ENCODE results near the gene HARS1. TPM values are rescaled to one million over a fixed set of nuclear protein-coding genes. Genes with fewer than 3 reads are reported as not detected.

The HARS1 gene
- total and polyA plus RNA-seq, 10 of the 15 experiments (the other 5 are each of a cell fraction or from before 2014, with no cell fraction given), result 12.0 to 93.8 (median 76.9) TPM

GRCh38 chr5:140700177-140701144 lies 9.3 kb upstream of the HARS1 start, which contains the start of gene ZMAT2 (continued):
- TF ChIP-seq EP300 (IDR thresholded peaks at IDR 0.05; ENCODE audit: borderline replicate concordance in 1 of 2, control insufficient read depth in 1 of 2, low read depth in 2 of 2, low read length in 2 of 2) (no peak), FOS (IDR thresholded peaks at IDR 0.05; ENCODE audit: borderline replicate concordance, extremely low read depth, insufficient read length) (peak; percentile 56), NR2C1 (IDR thresholded peaks at IDR 0.05) (no peak), NR2F1 (conservative IDR thresholded peaks at IDR 0.05) (no peak), ZNF687 (IDR thresholded peaks at IDR 0.05) (no peak), MEF2B (IDR thresholded peaks at IDR 0.05; ENCODE audit: partially characterized antibody, poor library complexity, severe bottlenecking) (no peak), POLR2A (IDR thresholded peaks at IDR 0.05; ENCODE audit: low read depth, low read length) (peak; percentile 88), KDM1A (IDR thresholded peaks at IDR 0.05; ENCODE audit: borderline replicate concordance) (no peak), SUZ12 (IDR thresholded peaks at IDR 0.05; ENCODE audit: unreplicated experiment) (no peak), E2F4 (IDR thresholded peaks at IDR 0.05; ENCODE audit: low read depth, low read length) (no peak), CHD2 (IDR thresholded peaks at IDR 0.05; ENCODE audit: borderline replicate concordance, low read depth, low read length) (peak; percentile 88; the same call in 1 of the 2 replicates), IKZF2 (IDR thresholded peaks at IDR 0.05) (no peak)

Measured in GM12878 (cell line).